Cardiac muscle cell (in vitro differentiated cells and primary cell): ENCODE measurements around the gene WBP2NL. TPM values are rescaled to one million over a fixed set of nuclear protein-coding genes. Genes with fewer than 3 reads are reported as not detected.

Source experiments
- DNase-seq, 2 donors: peaks; one replicate each; pipeline versions ENCODE4 v3.0.0 to v3.0.0-alpha.2; 2010 to 2017; ENCODE audit warnings: low read depth in 1 of 2, low spot score in 1 of 2
- H3K27ac ChIP-seq: fragments of 200-600 bp; sonication (generic); 2 replicates; pipeline ENCODE4 v1.5.1; 2016
- H3K27me3 ChIP-seq: fragments of 200-600 bp; sonication (generic); 2 replicates; pipeline ENCODE4 v1.6.0; 2016; ENCODE audit warnings: control low read depth
- H3K36me3 ChIP-seq: fragments of 200-600 bp; sonication (generic); 2 replicates; pipeline ENCODE4 v1.5.1; 2016; ENCODE audit warnings: control low read depth
- H3K4me1 ChIP-seq: fragments of 200-600 bp; sonication (generic); 2 replicates; pipeline ENCODE4 v1.8.1; 2017; ENCODE audit warnings: low read depth, mild to moderate bottlenecking, mixed run types
- H3K4me3 ChIP-seq: fragments of 200-600 bp; sonication (generic); 2 replicates; pipeline ENCODE4 v1.5.1; 2016; ENCODE audit warnings: mild to moderate bottlenecking
- H3K9me3 ChIP-seq: fragments of 200-600 bp; sonication (generic); 2 replicates; pipeline ENCODE4 v1.5.1; 2017; ENCODE audit warnings: low read depth, mild to moderate bottlenecking, control low read depth
- polyA plus RNA-seq: library from polyadenylated mRNA; unstranded; fragments of >200 nt; fragmentation: Nextera tagmentation; extraction: Ambion mirVana; gene quantifications from 2 replicates; pipeline ENCODE4 v1.2.1, GENCODE V29; 2016
- total RNA-seq: library from RNA; depleted of rRNA; stranded (reverse); fragments of >200 nt; gene quantifications from 2 replicates; pipeline ENCODE4 v1.2.3, GENCODE V29; 2016
- TF ChIP-seq, protein P1 (sequence below): IDR thresholded peaks from 2 replicates; pipeline ENCODE4 v1.5.1; 2012; ENCODE audit warnings: low read depth, mild to moderate bottlenecking, low read length

Gene WBP2NL
- total and polyA plus RNA-seq, 2 experiments from 2014 or later: not detected

DNA sequence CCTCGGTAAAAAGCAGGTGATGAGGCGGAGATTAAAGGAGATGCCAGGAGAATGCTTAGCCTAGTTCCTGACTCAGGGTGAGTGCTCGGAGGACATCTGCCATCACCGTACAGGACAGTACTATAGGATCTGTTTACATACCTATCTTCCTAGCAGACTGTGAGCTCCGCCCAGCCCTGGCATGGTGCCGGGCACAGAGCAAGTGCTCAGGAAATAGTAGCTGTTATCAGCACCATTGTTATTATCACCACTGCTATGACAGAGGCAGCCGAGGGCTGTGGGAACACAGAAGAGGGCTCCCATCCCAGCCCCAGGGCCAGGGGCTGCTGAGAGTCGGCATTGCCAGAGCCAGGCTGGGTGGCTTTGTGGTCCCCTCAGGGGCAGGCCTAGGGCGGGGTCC, 30.0 kb upstream of the WBP2NL start:
- TF ChIP-seq, protein P1, sequence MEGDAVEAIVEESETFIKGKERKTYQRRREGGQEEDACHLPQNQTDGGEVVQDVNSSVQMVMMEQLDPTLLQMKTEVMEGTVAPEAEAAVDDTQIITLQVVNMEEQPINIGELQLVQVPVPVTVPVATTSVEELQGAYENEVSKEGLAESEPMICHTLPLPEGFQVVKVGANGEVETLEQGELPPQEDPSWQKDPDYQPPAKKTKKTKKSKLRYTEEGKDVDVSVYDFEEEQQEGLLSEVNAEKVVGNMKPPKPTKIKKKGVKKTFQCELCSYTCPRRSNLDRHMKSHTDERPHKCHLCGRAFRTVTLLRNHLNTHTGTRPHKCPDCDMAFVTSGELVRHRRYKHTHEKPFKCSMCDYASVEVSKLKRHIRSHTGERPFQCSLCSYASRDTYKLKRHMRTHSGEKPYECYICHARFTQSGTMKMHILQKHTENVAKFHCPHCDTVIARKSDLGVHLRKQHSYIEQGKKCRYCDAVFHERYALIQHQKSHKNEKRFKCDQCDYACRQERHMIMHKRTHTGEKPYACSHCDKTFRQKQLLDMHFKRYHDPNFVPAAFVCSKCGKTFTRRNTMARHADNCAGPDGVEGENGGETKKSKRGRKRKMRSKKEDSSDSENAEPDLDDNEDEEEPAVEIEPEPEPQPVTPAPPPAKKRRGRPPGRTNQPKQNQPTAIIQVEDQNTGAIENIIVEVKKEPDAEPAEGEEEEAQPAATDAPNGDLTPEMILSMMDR: no peak
- peak in 1 of 2 donors; percentile 42 for DNase-seq
- no peaks in the 10 kb centered on the region for H3K4me1 ChIP-seq
- no peaks in the 10 kb centered on the region for H3K27me3 ChIP-seq
- H3K27ac ChIP-seq: no peak overlapping the region
- H3K9me3 ChIP-seq: no peaks in the 10 kb centered on the region
- no peak overlapping the region for H3K4me3 ChIP-seq
- H3K36me3 ChIP-seq: no peaks in the 10 kb centered on the region

DNA sequence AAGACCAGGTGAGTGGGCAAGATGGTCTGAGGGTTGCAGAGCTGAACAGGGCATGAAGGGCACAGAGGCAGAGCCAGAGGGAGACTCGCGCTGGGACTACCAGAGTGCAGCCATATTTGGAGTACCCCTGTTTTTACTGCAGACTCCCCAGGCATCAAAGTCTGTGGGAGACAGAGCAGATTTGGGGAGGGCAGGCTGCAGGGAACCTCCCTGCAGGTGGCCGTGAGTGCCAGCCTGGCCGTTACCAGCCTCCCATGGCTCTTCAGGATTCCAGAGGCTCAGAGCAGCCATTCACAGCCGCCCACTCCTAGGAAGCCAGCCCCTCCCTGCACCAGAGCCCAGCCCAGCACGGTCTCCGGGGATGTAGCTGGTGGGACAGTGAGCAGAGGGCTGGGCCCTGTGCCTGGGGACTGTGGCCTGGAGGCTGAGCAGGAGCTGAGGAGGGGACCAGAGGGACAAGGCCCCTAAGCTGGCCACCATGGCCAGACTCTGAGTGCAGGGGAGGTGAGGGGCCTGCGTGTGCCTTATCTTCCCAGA, 29.4 kb upstream of the WBP2NL start, which contains the start of gene SEPTIN3:
Gene SEPTIN3 (plus strand): TSS at position 334 of the 537 bp plus-strand sequence. CDS start 2,050 bp downstream, outside the sequence.
- no peak for DNase-seq

DNA sequence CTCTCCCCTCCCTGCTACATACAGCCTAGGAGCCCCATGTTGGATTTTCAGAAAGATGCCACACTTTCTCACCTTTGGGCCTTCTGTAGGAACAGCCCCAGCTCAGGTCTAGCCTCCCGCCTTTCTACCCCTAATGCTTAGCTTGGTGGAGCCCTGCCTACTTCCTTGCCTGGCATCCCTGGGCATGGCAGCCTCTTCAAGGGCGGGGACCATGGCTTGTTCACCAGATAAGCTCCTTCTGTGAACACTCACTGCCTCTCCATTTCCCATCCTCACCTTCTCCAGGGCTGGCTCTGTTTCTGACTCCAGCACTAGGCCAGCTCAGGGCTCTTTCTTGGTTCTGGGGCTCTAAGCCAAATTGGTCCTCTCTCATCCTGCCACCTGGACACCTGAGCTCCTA, 28.0 kb upstream of the WBP2NL start:
- H3K36me3 ChIP-seq: no peaks in the 10 kb centered on the region
- TF ChIP-seq, protein P1: no peak
- no peak for DNase-seq
- H3K4me1 ChIP-seq: no peaks in the 10 kb centered on the region
- H3K4me3 ChIP-seq: no peak overlapping the region
- H3K27ac ChIP-seq: no peak overlapping the region
- peaks cover 17% of the 10 kb centered on the region for H3K27me3 ChIP-seq
- no peaks in the 10 kb centered on the region for H3K9me3 ChIP-seq

More for the DNA sequence above, 29.4 kb upstream of the WBP2NL start, which contains the start of gene SEPTIN3:
- no peaks in the 10 kb centered on the region for H3K4me1 ChIP-seq
- TF ChIP-seq, protein P1: no peak
- no peak within 1 kb of the TSS for H3K4me3 ChIP-seq
- H3K27me3 ChIP-seq: peaks cover 3% of the 10 kb centered on the region
- no peak within 1 kb of the TSS for H3K27ac ChIP-seq
- H3K36me3 ChIP-seq: no peaks in the 10 kb centered on the region
- no peaks in the 10 kb centered on the region for H3K9me3 ChIP-seq

DNA sequence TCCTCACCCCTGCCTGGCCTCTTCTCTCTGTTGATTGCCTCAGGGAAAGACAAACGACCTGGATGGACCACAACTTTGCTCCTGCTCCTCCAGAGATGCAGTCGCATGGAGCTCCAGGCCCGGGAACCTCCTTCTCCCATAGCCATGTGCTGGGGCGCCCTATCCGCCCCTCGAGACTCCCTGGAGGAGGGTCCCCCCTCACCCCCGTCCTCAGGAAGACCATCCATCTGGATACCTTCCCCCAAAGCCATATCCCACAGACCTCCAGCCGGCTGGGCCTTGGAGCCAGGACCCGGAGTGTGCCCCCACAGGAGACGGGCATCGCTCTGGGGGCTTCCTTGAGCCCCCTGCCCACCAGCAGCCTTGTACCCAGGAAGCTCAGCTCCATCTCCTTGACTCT, 27.2 kb upstream of the WBP2NL start:
- Histone ChIP-seq H3K4me3 (no peak overlapping the region), H3K4me1 (no peaks in the 10 kb centered on the region), H3K27ac (no peak overlapping the region), H3K36me3 (no peaks in the 10 kb centered on the region), H3K9me3 (no peaks in the 10 kb centered on the region), H3K27me3 (peaks cover 25% of the 10 kb centered on the region)
- TF ChIP-seq, protein P1: no peak
- no peak for DNase-seq

- peaks cover 45% of the 10 kb centered on the region for H3K27me3 ChIP-seq
- no peaks in the 10 kb centered on the region for H3K4me1 ChIP-seq
Observed at GRCh38 chr22:41974691-41975290, 23.8 kb upstream of the WBP2NL start.

More at GRCh38 chr22:41974691-41975290, 23.8 kb upstream of the WBP2NL start:
- no peaks in the 10 kb centered on the region for H3K36me3 ChIP-seq
- no peak overlapping the region for H3K4me3 ChIP-seq
- TF ChIP-seq, protein P1: no peak
- H3K9me3 ChIP-seq: no peaks in the 10 kb centered on the region
- no peak for DNase-seq
- no peak overlapping the region for H3K27ac ChIP-seq
